Tibial nerve (tissue), 4 donors: ENCODE data around the gene SLC25A33. TPM values are rescaled to one million over a fixed set of nuclear protein-coding genes. Genes with fewer than 3 reads are reported as not detected.
"Not testable (repeated sequence)": the region's sequence is repeated elsewhere in the genome, so short reads cannot be mapped to it uniquely, and the experiment has no call there.

ENCODE experiments used
- DNase-seq, 2 donors: peaks; one replicate each; pipeline ENCODE4 v3.0.0-alpha.2; 2019; ENCODE audit warnings: low spot score in 2 of 2
- H3K27ac ChIP-seq, 4 donors: fragments of 200-600 bp; sonication (generic) in 3 of 4; one replicate each; pipeline ENCODE4 v1.5.1; 2017 to 2019; ENCODE audit warnings: mild to moderate bottlenecking in 1 of 4
- H3K27me3 ChIP-seq, 2 donors: fragments of 200-600 bp; sonication (generic) in 1 of 2; one replicate each; pipeline versions ENCODE4 v1.5.1 to v1.6.0; 2017 to 2019
- H3K36me3 ChIP-seq, 3 donors: fragments of 200-600 bp; sonication (generic); one replicate each; pipeline ENCODE4 v1.5.1; 2018 to 2019
- H3K4me1 ChIP-seq, 4 donors: fragments of 200-600 bp; sonication (generic) in 3 of 4; one replicate each; pipeline ENCODE4 v1.5.1; 2017 to 2019
- H3K4me3 ChIP-seq, 4 donors: fragments of 200-600 bp; sonication (generic) in 3 of 4; one replicate each; pipeline ENCODE4 v1.5.1; 2017 to 2019; ENCODE audit warnings: mild to moderate bottlenecking in 1 of 4, moderate library complexity in 1 of 4
- H3K9me3 ChIP-seq, 4 donors: fragments of 200-600 bp; sonication (generic) in 3 of 4; one replicate each; pipeline ENCODE4 v1.5.1; 2017 to 2019
- EP300 ChIP-seq, 2 donors: sonication (generic); formaldehyde crosslinking; IDR thresholded peaks; one replicate each; pipeline ENCODE4 v1.6.1; 2017; ENCODE audit warnings: antibody characterized with exemption in 2 of 2, mild to moderate bottlenecking in 1 of 2
- POLR2A ChIP-seq, 2 donors: fragments of 450-650 bp; IDR thresholded peaks; one replicate each; pipeline ENCODE4 v1.6.1; 2017; ENCODE audit warnings: antibody characterized with exemption in 2 of 2, mild to moderate bottlenecking in 2 of 2, moderate library complexity in 2 of 2
- WGBS, 2 donors: methylation state at CpG; one replicate each; pipeline ENCODE4 v1.1.5; 2018; 5-methylcytosine and 5-hydroxymethylcytosine counted together
- total RNA-seq, 4 donors: library from RNA; depleted of rRNA; stranded (reverse); fragments of >200 nt; gene quantifications; one replicate each; pipeline ENCODE4 v1.1.0, GENCODE V29; 2016
- TF ChIP-seq, protein P1 (sequence below), 5 experiments: fragments of 200-600 bp in 3 of 5; fragments of 450-650 bp in 2 of 5; sonication (generic) in 3 of 5; IDR thresholded peaks; one replicate each; pipeline ENCODE4 v1.5.1; 2016 to 2019; ENCODE audit warnings: antibody characterized with exemption in 5 of 5, mild to moderate bottlenecking in 3 of 5, moderate library complexity in 2 of 5

SLC25A33 gene
- total RNA-seq, 4 donors from 2014 or later, result 5.4 to 10.2 (median 6.8) TPM

DNA sequence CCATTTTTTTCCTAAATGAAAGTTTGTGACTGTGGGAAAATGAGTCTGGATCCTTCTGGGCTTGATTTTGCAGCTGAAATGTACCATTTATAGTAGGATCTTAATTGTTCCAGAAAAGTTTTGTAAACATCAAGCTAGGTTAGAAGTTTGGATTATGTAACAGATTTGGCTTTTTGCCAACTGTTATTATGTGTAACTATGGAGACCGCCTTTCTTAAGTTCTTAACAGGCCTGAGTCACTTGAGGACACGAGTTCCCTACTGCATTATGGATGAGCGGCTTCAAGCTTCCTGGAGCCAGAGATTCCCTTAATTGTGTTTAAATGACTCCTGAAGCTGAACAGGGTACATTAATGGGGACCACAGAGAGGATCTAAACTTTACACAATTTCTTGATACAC, 22.2 kb downstream of the SLC25A33 start:
- Histone ChIP-seq H3K9me3 (peaks cover 0 to 4% (median 0%) of the 10 kb centered on the region in 4 donors), H3K36me3 (peaks cover 0 to 35% (median 0%) of the 10 kb centered on the region in 3 donors), H3K4me1 (peaks cover 0 to 17% (median 0%) of the 10 kb centered on the region in 4 donors), H3K27me3 (no peaks in the 10 kb centered on the region), H3K27ac (no peak overlapping the region), H3K4me3 (no peak overlapping the region)
- DNase-seq, result no peak
- 15 to 22% methylated on average over 3 of the region's 3 CpGs for WGBS, 2 donors
- peak in 1 of 2 donors; percentile 50 for TF ChIP-seq EP300 (IDR thresholded peaks at IDR 0.05)
- no peak for TF ChIP-seq POLR2A (IDR thresholded peaks at IDR 0.05)

DNA sequence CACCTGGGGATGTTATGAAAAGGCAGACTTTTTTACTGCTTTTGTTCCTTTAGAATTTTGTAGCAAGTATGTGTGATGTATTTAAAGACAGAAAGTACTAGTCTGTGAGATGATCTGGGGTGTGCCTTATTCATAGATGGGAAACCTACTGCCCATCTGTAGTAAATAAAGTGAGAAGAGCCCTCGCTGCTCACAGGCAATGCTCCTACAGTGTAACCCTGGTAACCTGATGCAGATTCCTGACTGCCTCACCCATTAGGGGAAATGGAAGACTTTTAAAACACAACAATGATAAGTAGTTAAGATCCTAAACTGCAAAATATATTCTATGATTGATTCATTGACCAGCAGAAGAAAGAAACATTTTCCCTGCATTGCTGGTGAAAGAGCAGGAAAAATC, 30.0 kb downstream of the SLC25A33 start:
- DNase-seq, result no peak
- no peaks in the 10 kb centered on the region for H3K27me3 ChIP-seq
- peaks cover 0 to 32% (median 0%) of the 10 kb centered on the region in 3 donors for H3K36me3 ChIP-seq
- no peaks in the 10 kb centered on the region for H3K4me1 ChIP-seq
- no peak overlapping the region for H3K27ac ChIP-seq
- 70 to 86% methylated on average over 1 of the region's 1 CpG for WGBS, 2 donors
- peaks cover 0 to under 1% (median 0%) of the 10 kb centered on the region in 4 donors for H3K9me3 ChIP-seq
- TF ChIP-seq EP300 (IDR thresholded peaks at IDR 0.05) (no peak), POLR2A (IDR thresholded peaks at IDR 0.05) (no peak)
- TF ChIP-seq, protein P1, sequence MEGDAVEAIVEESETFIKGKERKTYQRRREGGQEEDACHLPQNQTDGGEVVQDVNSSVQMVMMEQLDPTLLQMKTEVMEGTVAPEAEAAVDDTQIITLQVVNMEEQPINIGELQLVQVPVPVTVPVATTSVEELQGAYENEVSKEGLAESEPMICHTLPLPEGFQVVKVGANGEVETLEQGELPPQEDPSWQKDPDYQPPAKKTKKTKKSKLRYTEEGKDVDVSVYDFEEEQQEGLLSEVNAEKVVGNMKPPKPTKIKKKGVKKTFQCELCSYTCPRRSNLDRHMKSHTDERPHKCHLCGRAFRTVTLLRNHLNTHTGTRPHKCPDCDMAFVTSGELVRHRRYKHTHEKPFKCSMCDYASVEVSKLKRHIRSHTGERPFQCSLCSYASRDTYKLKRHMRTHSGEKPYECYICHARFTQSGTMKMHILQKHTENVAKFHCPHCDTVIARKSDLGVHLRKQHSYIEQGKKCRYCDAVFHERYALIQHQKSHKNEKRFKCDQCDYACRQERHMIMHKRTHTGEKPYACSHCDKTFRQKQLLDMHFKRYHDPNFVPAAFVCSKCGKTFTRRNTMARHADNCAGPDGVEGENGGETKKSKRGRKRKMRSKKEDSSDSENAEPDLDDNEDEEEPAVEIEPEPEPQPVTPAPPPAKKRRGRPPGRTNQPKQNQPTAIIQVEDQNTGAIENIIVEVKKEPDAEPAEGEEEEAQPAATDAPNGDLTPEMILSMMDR (IDR thresholded peaks at IDR 0.05), result no peak
- no peak overlapping the region for H3K4me3 ChIP-seq

- H3K4me3 ChIP-seq, result not testable (repeated sequence)
Observed at GRCh38 chr1:9570886-9571529, 31.7 kb downstream of the SLC25A33 start.

GRCh38 chr1:9573723-9574122, 34.5 kb downstream of the SLC25A33 start:
- no peak overlapping the region for H3K4me3 ChIP-seq
- 56 to 57% methylated on average over 2 of the region's 2 CpGs for whole genome bisulfite sequencing, 2 donors
- H3K36me3 ChIP-seq, result peaks cover 0 to 42% (median 0%) of the 10 kb centered on the region in 3 donors
- no peaks in the 10 kb centered on the region for H3K4me1 ChIP-seq
- no peaks in the 10 kb centered on the region for H3K27me3 ChIP-seq
- TF ChIP-seq POLR2A (IDR thresholded peaks at IDR 0.05), result no peak
- TF ChIP-seq, protein P1 (IDR thresholded peaks at IDR 0.05), result peak in 3 of 5 experiments; percentile 11 to 21 (median 13)
- TF ChIP-seq EP300 (IDR thresholded peaks at IDR 0.05), result no peak
- no peaks in the 10 kb centered on the region for H3K9me3 ChIP-seq
- no peak for DNase-seq
- no peak overlapping the region for H3K27ac ChIP-seq

More at GRCh38 chr1:9570886-9571529, 31.7 kb downstream of the SLC25A33 start:
- peaks cover 0 to 31% (median 0%) of the 10 kb centered on the region in 3 donors for H3K36me3 ChIP-seq
- H3K27ac ChIP-seq, DNase-seq, H3K9me3 ChIP-seq, H3K27me3 ChIP-seq, H3K4me1 ChIP-seq: not testable (repeated sequence)
- 78 to 82% methylated on average over 16 of the region's 16 CpGs for WGBS, 2 donors

- no peaks in the 10 kb centered on the region for H3K4me1 ChIP-seq
- no peak overlapping the region for H3K27ac ChIP-seq
- TF ChIP-seq, protein P1 (IDR thresholded peaks at IDR 0.05), result no peak
- TF ChIP-seq POLR2A (IDR thresholded peaks at IDR 0.05) (no peak), EP300 (IDR thresholded peaks at IDR 0.05) (no peak)
- no peak for DNase-seq
- no peaks in the 10 kb centered on the region for H3K27me3 ChIP-seq
- 90 to 91% methylated on average over 6 of the region's 6 CpGs for WGBS, 2 donors
- peaks cover 0 to 59% (median 0%) of the 10 kb centered on the region in 3 donors for H3K36me3 ChIP-seq
- no peaks in the 10 kb centered on the region for H3K9me3 ChIP-seq
- H3K4me3 ChIP-seq, result no peak overlapping the region
Observed at GRCh38 chr1:9575486-9575885, 36.2 kb downstream of the SLC25A33 start.

- peaks cover 0 to 59% (median 0%) of the 10 kb centered on the region in 3 donors for H3K36me3 ChIP-seq
- H3K4me3 ChIP-seq, result no peak overlapping the region
- H3K4me1 ChIP-seq, result no peaks in the 10 kb centered on the region
- no peak overlapping the region for H3K27ac ChIP-seq
- no peaks in the 10 kb centered on the region for H3K27me3 ChIP-seq
- no peak for DNase-seq
- no peaks in the 10 kb centered on the region for H3K9me3 ChIP-seq
- WGBS, 2 donors, result 89 to 92% methylated on average over 6 of the region's 6 CpGs
- TF ChIP-seq EP300 (IDR thresholded peaks at IDR 0.05) (no peak), POLR2A (IDR thresholded peaks at IDR 0.05) (no peak)
- TF ChIP-seq, protein P1 (IDR thresholded peaks at IDR 0.05), result no peak
Observed at GRCh38 chr1:9576903-9577302, 37.6 kb downstream of the SLC25A33 start.
